ENCODE results near the gene OLFM2.

The OLFM2 gene

DNA sequence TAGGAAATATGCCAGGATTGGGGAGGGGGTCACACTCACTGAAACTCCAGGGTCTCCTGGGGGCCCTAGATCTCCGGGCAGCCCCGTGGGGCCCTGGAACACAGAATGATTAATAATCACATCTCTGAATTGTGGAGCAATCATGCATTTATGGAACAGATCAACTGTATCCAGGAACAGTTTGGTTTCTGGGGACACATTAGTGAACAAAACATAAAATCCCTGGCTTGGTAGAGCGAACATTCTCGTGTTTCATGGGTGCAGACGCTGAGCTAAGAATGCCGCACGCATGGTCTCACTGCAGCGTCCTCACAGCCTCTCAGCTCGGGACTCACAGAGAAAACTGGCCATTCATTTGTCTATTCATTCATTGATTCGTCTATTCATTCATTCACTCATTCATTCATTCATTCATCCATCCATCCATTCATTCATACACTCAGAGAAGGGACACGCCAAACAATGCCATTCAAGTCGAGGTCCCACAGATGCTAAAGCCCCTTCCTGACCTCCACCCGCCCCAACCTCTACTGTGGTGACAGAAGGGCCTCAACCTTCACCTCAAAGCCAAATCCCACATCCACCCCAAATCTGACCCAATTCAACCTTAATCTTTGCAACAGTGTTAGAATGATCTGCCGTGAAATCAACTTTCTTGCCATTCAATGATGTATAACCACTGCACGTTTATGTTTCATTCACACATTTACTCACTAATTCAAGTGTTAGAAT lies 35.0 kb upstream of the OLFM2 start:
- Histone ChIP-seq H3K9ac (ENCODE audit: low read depth, low read length) (no peak overlapping the region), H2AFZ (ENCODE audit: low read depth, low read length) (no peak overlapping the region), H3K27me3 (ENCODE audit: insufficient read depth, low read length, poor library complexity) (no peaks in the 10 kb centered on the region), H3K4me1 (ENCODE audit: insufficient read depth, low read length) (no peaks in the 10 kb centered on the region), H3K79me2 (ENCODE audit: insufficient read depth, low read length) (no peaks in the 10 kb centered on the region), H3K4me3 (ENCODE audit: low read depth in 1 of 2, low read length in 2 of 2) (no peak overlapping the region), H3K27ac (ENCODE audit: low read length) (no peak overlapping the region), H3K4me2 (ENCODE audit: insufficient read depth, low read length) (no peak overlapping the region), H3K36me3 (ENCODE audit: insufficient read depth, low read length) (no peaks in the 10 kb centered on the region), H4K20me1 (ENCODE audit: insufficient read depth, low read length) (no peaks in the 10 kb centered on the region), H3K9me3 (ENCODE audit: insufficient read depth, low read length, severe bottlenecking) (no peaks in the 10 kb centered on the region)
- ATAC-seq (ENCODE audit: insufficient read depth, low read depth) (no peak), DNase-seq (no peak)
- no peak for TF ChIP-seq CTCF (IDR thresholded peaks at IDR 0.05; ENCODE audit: borderline replicate concordance, extremely low read depth, low read length, poor library complexity, severe bottlenecking)
- no peak for TF ChIP-seq EZH2 (IDR thresholded peaks at IDR 0.05; ENCODE audit: borderline replicate concordance, low read depth, low read length, severe bottlenecking)

DNA sequence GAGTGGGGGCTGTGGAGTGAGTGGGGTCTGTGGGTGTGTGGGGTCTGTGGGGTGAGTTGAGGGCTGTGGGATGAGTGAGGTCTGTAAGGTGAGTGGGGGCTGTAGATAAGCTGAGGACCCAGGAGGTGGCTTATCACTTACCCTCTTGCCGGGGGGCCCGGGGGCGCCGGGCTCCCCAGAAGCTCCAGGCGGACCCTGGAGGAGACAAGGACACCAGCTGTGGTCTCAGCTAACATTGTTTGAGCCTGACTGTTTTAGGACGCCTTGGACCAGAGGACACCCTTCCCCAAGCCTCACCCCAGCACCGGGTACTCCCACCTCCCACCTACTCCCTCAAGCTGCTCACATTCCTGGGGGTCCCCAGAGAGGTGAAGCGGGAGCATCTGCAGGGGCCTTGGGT lies 34.2 kb upstream of the OLFM2 start:
- Histone ChIP-seq H3K4me2 (ENCODE audit: insufficient read depth, low read length) (no peak overlapping the region), H3K79me2 (ENCODE audit: insufficient read depth, low read length) (no peaks in the 10 kb centered on the region), H3K9ac (ENCODE audit: low read depth, low read length) (no peak overlapping the region), H3K4me3 (ENCODE audit: low read depth in 1 of 2, low read length in 2 of 2) (no peak overlapping the region), H3K9me3 (ENCODE audit: insufficient read depth, low read length, severe bottlenecking) (no peaks in the 10 kb centered on the region), H3K36me3 (ENCODE audit: insufficient read depth, low read length) (no peaks in the 10 kb centered on the region), H2AFZ (ENCODE audit: low read depth, low read length) (no peak overlapping the region), H4K20me1 (ENCODE audit: insufficient read depth, low read length) (no peaks in the 10 kb centered on the region), H3K27ac (ENCODE audit: low read length) (no peak overlapping the region), H3K4me1 (ENCODE audit: insufficient read depth, low read length) (no peaks in the 10 kb centered on the region), H3K27me3 (ENCODE audit: insufficient read depth, low read length, poor library complexity) (no peaks in the 10 kb centered on the region)
- DNase-seq (no peak), ATAC-seq (ENCODE audit: insufficient read depth, low read depth) (no peak)
- TF ChIP-seq EZH2 (IDR thresholded peaks at IDR 0.05; ENCODE audit: borderline replicate concordance, low read depth, low read length, severe bottlenecking), result no peak
- no peak for TF ChIP-seq CTCF (IDR thresholded peaks at IDR 0.05; ENCODE audit: borderline replicate concordance, extremely low read depth, low read length, poor library complexity, severe bottlenecking)

- H3K9me3 ChIP-seq (ENCODE audit: insufficient read depth, low read length, severe bottlenecking), result no peaks in the 10 kb centered on the region
- no peak overlapping the region for H3K4me3 ChIP-seq (ENCODE audit: low read depth in 1 of 2, low read length in 2 of 2)
- no peak overlapping the region for H3K9ac ChIP-seq (ENCODE audit: low read depth, low read length)
- H3K27ac ChIP-seq (ENCODE audit: low read length), result no peak overlapping the region
- no peaks in the 10 kb centered on the region for H3K4me1 ChIP-seq (ENCODE audit: insufficient read depth, low read length)
- H4K20me1 ChIP-seq (ENCODE audit: insufficient read depth, low read length), result no peaks in the 10 kb centered on the region
- H2AFZ ChIP-seq (ENCODE audit: low read depth, low read length), result no peak overlapping the region
- H3K36me3 ChIP-seq (ENCODE audit: insufficient read depth, low read length), result no peaks in the 10 kb centered on the region
- ATAC-seq (ENCODE audit: insufficient read depth, low read depth) (no peak), DNase-seq (no peak)
- no peak overlapping the region for H3K4me2 ChIP-seq (ENCODE audit: insufficient read depth, low read length)
- H3K27me3 ChIP-seq (ENCODE audit: insufficient read depth, low read length, poor library complexity), result no peaks in the 10 kb centered on the region
- no peak for TF ChIP-seq EZH2 (IDR thresholded peaks at IDR 0.05; ENCODE audit: borderline replicate concordance, low read depth, low read length, severe bottlenecking)
- TF ChIP-seq CTCF (IDR thresholded peaks at IDR 0.05; ENCODE audit: borderline replicate concordance, extremely low read depth, low read length, poor library complexity, severe bottlenecking), result no peak
- H3K79me2 ChIP-seq (ENCODE audit: insufficient read depth, low read length), result no peaks in the 10 kb centered on the region
Measured at GRCh38 chr19:9969688-9969975, 33.3 kb upstream of the OLFM2 start.

Data from DND-41 (cell line).